Upper lobe of left lung (tissue), 6 donors: ENCODE results near the gene GLIPR2. TPM values are rescaled to one million over a fixed set of nuclear protein-coding genes. Genes with fewer than 3 reads are reported as not detected.

Experiments
- ATAC-seq, 2 donors: fragments of 200-7000 bp; cut with Tn5 transposase; one replicate each; pipeline ENCODE4 v1.9.1; 2022; ENCODE audit warnings: mild to moderate bottlenecking in 2 of 2, moderate library complexity in 2 of 2; ENCODE audit not compliant: low FRiP score in 2 of 2
- DNase-seq, 2 donors: peaks; one replicate each; pipeline ENCODE4 v3.0.0-alpha.2; 2019 to 2020
- H3K27ac ChIP-seq, 4 donors: fragments of 200-600 bp; sonication (generic); one replicate each; pipeline ENCODE4 v1.5.1; 2016 to 2019
- H3K27me3 ChIP-seq, 4 donors: fragments of 200-600 bp; sonication (generic); one replicate each; pipeline ENCODE4 v1.5.1; 2017 to 2019
- H3K36me3 ChIP-seq, 4 donors: fragments of 200-600 bp; sonication (generic); one replicate each; pipeline ENCODE4 v1.5.1; 2016 to 2019
- H3K4me1 ChIP-seq, 4 donors: fragments of 200-600 bp; sonication (generic); one replicate each; pipeline ENCODE4 v1.5.1; 2018 to 2019
- H3K4me3 ChIP-seq, 4 donors: fragments of 200-600 bp; sonication (generic); one replicate each; pipeline ENCODE4 v1.5.1; 2017 to 2019; ENCODE audit warnings: mild to moderate bottlenecking in 2 of 4, moderate library complexity in 1 of 4
- H3K9me3 ChIP-seq, 4 donors: fragments of 200-600 bp; sonication (generic); one replicate each; pipeline ENCODE4 v1.5.1; 2018 to 2019
- EP300 ChIP-seq, 4 donors: sonication (generic); formaldehyde crosslinking; IDR thresholded peaks; one replicate each; pipeline ENCODE4 v1.5.1; 2017; ENCODE audit warnings: antibody characterized with exemption in 4 of 4, control low read depth in 2 of 4
- POLR2A ChIP-seq, 4 donors: fragments of 450-650 bp; IDR thresholded peaks; one replicate each; pipeline ENCODE4 v1.5.1; 2016 to 2017; ENCODE audit warnings: antibody characterized with exemption in 4 of 4, mild to moderate bottlenecking in 2 of 4
- POLR2AphosphoS5 ChIP-seq, 2 donors: sonication (generic); formaldehyde crosslinking; IDR thresholded peaks; one replicate each; pipeline ENCODE4 v1.5.1; 2017; ENCODE audit warnings: antibody characterized with exemption in 2 of 2
- WGBS, 2 donors: methylation state at CpG; one replicate each; pipeline ENCODE4 v1.1.5; 2017 to 2018; 5-methylcytosine and 5-hydroxymethylcytosine counted together
- total RNA-seq, 6 donors: library from RNA; depleted of rRNA in 4 of 6; stranded (reverse); fragments of >200 nt in 4 of 6; gene quantifications; one replicate each; pipeline versions ENCODE4 v1.1.0 to v1.2.1, GENCODE V29; 2016 to 2021
- TF ChIP-seq, protein P1 (sequence below), 6 experiments: fragments of 450-650 bp in 4 of 6; fragments of 200-600 bp in 2 of 6; sonication (generic) in 2 of 6; IDR thresholded peaks; one replicate each; pipeline ENCODE4 v1.5.1; 2016 to 2019; ENCODE audit warnings: antibody characterized with exemption in 6 of 6
- donor health status: DM: no; HTN: no; CAD: no; lungs with moderate emphysema.
- donor health status: DM: no; HTN: yes; CAD: no; lungs with severe emphysema.

The GLIPR2 gene
- total RNA-seq, 6 donors from 2014 or later = 39.6 to 131 (median 66.0) TPM

DNA sequence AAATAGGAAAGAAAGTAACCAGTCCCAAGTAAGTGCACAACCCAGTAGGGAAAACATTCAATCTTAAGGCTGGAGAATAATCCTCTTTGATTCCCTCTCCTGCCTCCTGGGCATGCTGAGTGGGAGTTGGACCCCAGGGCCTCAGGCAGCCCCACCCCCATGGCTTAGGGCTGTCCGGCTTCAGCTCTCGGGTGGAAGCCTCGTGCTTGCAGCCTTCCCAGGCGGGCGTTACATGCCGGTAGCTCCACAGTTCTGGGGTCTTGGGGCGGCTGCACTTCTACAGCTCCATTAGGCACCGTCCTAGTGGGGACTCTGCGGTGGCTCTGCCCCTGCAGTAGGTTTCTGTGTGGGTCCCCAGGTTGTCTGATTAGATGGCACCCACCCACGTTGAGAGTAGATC, 10.1 kb downstream of the GLIPR2 start:
- Histone ChIP-seq H3K27me3 (no peaks in the 10 kb centered on the region), H3K4me3 (no peak overlapping the region), H3K4me1 (peaks cover 59 to 85% (median 71%) of the 10 kb centered on the region in 4 donors), H3K36me3 (no peaks in the 10 kb centered on the region), H3K27ac (no peak overlapping the region), H3K9me3 (peaks cover 0 to 3% (median 0%) of the 10 kb centered on the region in 4 donors)
- DNase-seq (no peak), ATAC-seq (no peak)
- no peak for TF ChIP-seq POLR2A (IDR thresholded peaks at IDR 0.05)
- no peak for TF ChIP-seq POLR2AphosphoS5 (IDR thresholded peaks at IDR 0.05)
- TF ChIP-seq, protein P1, sequence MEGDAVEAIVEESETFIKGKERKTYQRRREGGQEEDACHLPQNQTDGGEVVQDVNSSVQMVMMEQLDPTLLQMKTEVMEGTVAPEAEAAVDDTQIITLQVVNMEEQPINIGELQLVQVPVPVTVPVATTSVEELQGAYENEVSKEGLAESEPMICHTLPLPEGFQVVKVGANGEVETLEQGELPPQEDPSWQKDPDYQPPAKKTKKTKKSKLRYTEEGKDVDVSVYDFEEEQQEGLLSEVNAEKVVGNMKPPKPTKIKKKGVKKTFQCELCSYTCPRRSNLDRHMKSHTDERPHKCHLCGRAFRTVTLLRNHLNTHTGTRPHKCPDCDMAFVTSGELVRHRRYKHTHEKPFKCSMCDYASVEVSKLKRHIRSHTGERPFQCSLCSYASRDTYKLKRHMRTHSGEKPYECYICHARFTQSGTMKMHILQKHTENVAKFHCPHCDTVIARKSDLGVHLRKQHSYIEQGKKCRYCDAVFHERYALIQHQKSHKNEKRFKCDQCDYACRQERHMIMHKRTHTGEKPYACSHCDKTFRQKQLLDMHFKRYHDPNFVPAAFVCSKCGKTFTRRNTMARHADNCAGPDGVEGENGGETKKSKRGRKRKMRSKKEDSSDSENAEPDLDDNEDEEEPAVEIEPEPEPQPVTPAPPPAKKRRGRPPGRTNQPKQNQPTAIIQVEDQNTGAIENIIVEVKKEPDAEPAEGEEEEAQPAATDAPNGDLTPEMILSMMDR (IDR thresholded peaks at IDR 0.05) = no peak
- TF ChIP-seq EP300 (IDR thresholded peaks at IDR 0.05) = no peak
- WGBS, 2 donors = 92 to 98% methylated on average over 9 of the region's 10 CpGs

DNA sequence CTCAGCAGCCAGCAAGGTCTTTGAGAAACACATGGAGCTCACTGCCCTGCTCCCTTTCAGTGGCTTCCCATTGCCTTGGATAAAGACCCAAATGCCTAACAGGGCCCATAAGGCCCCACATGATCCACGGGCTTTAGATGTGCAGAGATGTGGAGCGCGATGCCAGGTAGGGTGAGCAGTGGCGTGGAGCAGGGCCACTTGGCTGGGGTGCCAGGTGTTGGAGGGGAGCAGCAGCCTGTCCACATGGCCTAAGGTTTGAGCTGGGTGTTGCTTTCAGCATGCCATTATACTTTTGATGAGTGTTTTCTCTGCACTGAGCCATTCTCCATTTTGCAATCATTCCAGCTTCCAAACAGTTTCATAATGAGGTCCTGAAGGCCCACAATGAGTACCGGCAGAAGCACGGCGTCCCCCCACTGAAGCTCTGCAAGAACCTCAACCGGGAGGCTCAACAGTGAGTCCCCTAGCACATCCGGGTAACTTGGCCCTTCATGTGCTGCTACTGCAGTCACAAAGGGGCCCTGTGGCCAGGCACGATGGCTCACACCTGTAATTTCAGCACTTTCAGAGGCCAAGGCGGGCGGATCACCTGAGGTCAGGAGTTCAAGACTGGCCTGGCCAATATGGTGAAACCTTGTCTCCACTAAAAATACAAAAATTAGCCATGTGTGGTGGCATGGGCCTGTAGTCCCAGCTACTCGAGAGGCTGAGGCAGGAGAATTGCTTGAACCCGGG, 11.1 kb downstream of the GLIPR2 start:
- no peak for DNase-seq
- Histone ChIP-seq H3K4me3 (no peak overlapping the region), H3K27ac (peak overlapping the region in 2 of 4 donors; percentile 24 to 87), H3K9me3 (peaks cover 0 to 3% (median 0%) of the 10 kb centered on the region in 4 donors), H3K4me1 (peaks cover 60 to 82% (median 69%) of the 10 kb centered on the region in 4 donors), H3K36me3 (no peaks in the 10 kb centered on the region), H3K27me3 (no peaks in the 10 kb centered on the region)
- TF ChIP-seq EP300 (IDR thresholded peaks at IDR 0.05) = no peak
- TF ChIP-seq POLR2AphosphoS5 (IDR thresholded peaks at IDR 0.05) = no peak
- TF ChIP-seq POLR2A (IDR thresholded peaks at IDR 0.05) = no peak
- TF ChIP-seq, protein P1 (IDR thresholded peaks at IDR 0.05) = no peak
- ATAC-seq = no peak
- WGBS, 2 donors = 85 to 90% methylated on average over 13 to 14 of the region's 14 CpGs

DNA sequence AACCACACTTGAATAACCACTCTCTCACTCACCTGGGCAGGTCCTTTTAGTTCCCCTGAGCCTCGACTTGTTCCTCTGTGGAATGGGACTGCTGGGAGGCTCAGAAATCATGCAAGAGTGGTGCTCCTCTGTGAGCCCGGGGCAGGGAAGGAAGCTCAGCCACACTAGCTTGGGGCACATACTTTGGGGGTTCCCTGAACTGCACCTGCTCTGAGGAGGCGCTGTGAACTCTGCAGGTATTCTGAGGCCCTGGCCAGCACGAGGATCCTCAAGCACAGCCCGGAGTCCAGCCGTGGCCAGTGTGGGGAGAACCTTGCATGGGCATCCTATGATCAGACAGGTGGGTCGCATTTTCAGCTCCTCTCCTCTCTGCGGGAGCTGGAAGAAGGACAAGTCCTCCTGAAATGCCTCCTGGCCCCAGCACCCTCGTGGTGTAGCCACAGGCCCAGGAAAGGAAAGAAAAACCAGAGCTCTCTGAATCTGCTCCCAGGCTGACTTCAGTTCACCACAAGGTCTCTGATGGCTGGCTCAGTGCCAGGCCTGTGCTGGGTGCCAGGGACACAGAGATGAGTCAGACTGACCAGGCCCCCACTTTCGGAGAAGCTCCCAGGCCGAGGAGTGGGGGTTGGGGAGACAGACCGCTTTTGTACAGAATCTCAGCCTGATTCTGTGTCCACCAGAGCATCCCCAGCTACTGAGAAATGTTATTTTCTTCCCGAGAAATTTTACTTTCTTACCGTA, 11.9 kb downstream of the GLIPR2 start:
- Histone ChIP-seq H3K9me3 (peaks cover 0 to 3% (median 0%) of the 10 kb centered on the region in 4 donors), H3K4me3 (no peak overlapping the region), H3K4me1 (peaks cover 52 to 80% (median 63%) of the 10 kb centered on the region in 4 donors), H3K36me3 (no peaks in the 10 kb centered on the region), H3K27ac (peak overlapping the region; percentile 16 to 87 (median 50)), H3K27me3 (no peaks in the 10 kb centered on the region)
- 61 to 70% methylated on average over 8 to 14 of the region's 14 CpGs for WGBS, 2 donors
- TF ChIP-seq EP300 (IDR thresholded peaks at IDR 0.05) (peak in 1 of 4 donors; percentile 7), POLR2AphosphoS5 (IDR thresholded peaks at IDR 0.05) (peak in 1 of 2 donors; percentile 69)
- TF ChIP-seq, protein P1 (IDR thresholded peaks at IDR 0.05) = no peak
- DNase-seq (peak; percentile 64 to 94), ATAC-seq (peak; percentile 58 to 86)

DNA sequence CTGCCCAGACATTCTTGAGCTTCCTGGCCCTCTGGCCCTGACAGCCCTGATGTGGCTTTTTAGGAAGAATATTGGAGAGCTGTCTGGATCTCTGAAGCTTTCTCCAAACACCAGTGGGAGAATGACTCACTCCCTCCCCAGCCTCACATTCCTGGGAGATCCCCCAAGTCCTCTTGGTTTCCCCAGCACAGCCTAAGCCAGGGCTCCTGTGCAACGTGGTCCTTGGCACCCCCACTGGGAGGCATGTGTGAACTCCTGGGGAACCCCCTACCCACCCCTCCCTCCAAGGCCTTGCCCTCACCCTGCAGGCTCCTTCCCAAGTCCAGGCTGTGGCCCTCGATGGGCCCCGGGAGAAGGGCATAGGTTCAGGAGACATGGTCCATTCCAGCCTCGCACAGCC, 12.7 kb downstream of the GLIPR2 start:
- Histone ChIP-seq H3K36me3 (no peaks in the 10 kb centered on the region), H3K27me3 (no peaks in the 10 kb centered on the region), H3K9me3 (peaks cover 0 to 3% (median 0%) of the 10 kb centered on the region in 4 donors), H3K27ac (peak overlapping the region in 2 of 4 donors; percentile 24 to 87), H3K4me1 (peaks cover 52 to 80% (median 64%) of the 10 kb centered on the region in 4 donors), H3K4me3 (no peak overlapping the region)
- 78 to 88% methylated on average over 4 of the region's 4 CpGs for WGBS, 2 donors
- DNase-seq (no peak), ATAC-seq (peak in 1 of 2 donors; percentile 28)
- TF ChIP-seq POLR2A (IDR thresholded peaks at IDR 0.05) = no peak

DNA sequence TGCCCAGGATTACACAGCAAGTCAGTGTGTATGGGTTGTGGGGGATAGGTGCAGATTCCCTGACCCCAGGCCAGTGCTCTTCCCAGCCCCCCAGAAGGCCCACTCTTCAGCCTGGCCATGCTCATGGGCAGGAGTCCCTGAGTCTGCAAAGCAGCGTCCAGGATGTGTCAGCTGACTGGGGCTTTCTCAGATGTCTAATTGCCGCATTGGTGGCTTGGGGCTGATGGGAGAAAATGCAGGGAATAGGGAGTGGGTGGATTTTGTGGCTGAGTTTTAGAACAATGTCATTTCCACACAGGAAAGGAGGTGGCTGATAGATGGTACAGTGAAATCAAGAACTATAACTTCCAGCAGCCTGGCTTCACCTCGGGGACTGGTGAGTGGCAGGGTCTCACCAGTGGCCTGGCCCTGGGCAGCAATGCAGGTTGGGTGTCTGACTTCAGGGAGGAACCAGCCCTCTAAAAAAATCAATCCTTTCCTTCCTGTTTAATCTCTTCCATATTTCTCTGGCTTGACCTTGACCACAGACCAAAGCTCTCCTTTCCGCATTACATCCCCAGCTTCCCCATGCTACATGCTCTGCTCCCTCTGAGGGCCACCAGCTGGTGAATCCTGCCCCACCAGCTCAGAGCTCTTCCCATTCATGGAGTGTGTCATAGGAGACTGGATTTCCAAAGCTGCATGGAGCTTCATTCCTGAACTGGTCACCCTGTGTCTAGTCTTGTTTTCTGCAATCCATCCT, 14.2 kb downstream of the GLIPR2 start:
- WGBS, 2 donors = 54 to 59% methylated on average over 4 of the region's 4 CpGs
- TF ChIP-seq, protein P1 (IDR thresholded peaks at IDR 0.05) = no peak
- no peak for TF ChIP-seq POLR2AphosphoS5 (IDR thresholded peaks at IDR 0.05)
- TF ChIP-seq POLR2A (IDR thresholded peaks at IDR 0.05) = no peak
- TF ChIP-seq EP300 (IDR thresholded peaks at IDR 0.05) = no peak
- Histone ChIP-seq H3K27me3 (no peaks in the 10 kb centered on the region), H3K9me3 (peaks cover 0 to 3% (median 0%) of the 10 kb centered on the region in 4 donors), H3K27ac (peak overlapping the region; percentile 83 to 92 (median 86)), H3K4me3 (no peak overlapping the region), H3K36me3 (no peaks in the 10 kb centered on the region), H3K4me1 (peaks cover 43 to 71% (median 61%) of the 10 kb centered on the region in 4 donors)
- DNase-seq (no peak), ATAC-seq (peak in 1 of 2 donors; percentile 4)
